ENCODE data around the gene PRRX2.

PRRX2 gene

GRCh38 chr9:129671065-129671464 is 5.6 kb downstream of the PRRX2 start:
- Histone ChIP-seq H3K27ac (ENCODE audit: low read depth, low read length) (no peak overlapping the region), H3K4me3 (ENCODE audit: low read length) (no peak overlapping the region), H3K9ac (ENCODE audit: low read depth, low read length) (no peak overlapping the region), H3K36me3 (ENCODE audit: insufficient read depth, low read length) (no peaks in the 10 kb centered on the region), H3K4me1 (ENCODE audit: insufficient read depth, low read length) (no peaks in the 10 kb centered on the region), H3K27me3 (ENCODE audit: insufficient read depth, low read length) (peaks cover 9% of the 10 kb centered on the region), H3K9me3 (ENCODE audit: insufficient read depth, low read depth, low read length) (no peaks in the 10 kb centered on the region)
- 79% methylated on average over 9 of the region's 9 CpGs for WGBS

DNA sequence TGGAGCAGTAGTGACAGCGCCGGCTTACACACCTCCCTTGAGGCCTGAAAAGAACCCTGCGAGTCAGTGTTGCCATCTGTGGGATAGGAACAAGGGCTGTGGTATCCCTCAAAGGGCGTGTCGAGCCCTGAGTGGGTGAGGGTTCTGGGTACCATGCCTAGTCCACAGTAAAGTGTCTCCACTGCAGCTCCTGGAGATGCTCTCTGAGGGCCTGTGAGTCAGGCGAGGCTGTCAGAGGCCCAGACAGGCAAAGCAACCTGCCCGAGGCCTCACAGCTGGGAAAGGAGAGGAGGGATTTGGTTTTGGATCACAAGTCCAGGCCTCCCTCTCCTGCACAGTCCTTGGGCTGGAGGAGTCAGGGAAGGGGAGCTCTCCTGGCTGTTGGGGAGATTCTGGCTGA is 6.1 kb downstream of the PRRX2 start:
- Histone ChIP-seq H3K27ac (ENCODE audit: low read depth, low read length) (no peak overlapping the region), H3K27me3 (ENCODE audit: insufficient read depth, low read length) (peaks cover 4% of the 10 kb centered on the region; the same call in 1 of the 2 replicates), H3K9ac (ENCODE audit: low read depth, low read length) (no peak overlapping the region), H3K9me3 (ENCODE audit: insufficient read depth, low read depth, low read length) (no peaks in the 10 kb centered on the region), H3K4me3 (ENCODE audit: low read length) (no peak overlapping the region), H3K4me1 (ENCODE audit: insufficient read depth, low read length) (no peaks in the 10 kb centered on the region), H3K36me3 (ENCODE audit: insufficient read depth, low read length) (no peaks in the 10 kb centered on the region)
- WGBS: 82% methylated on average over 7 of the region's 7 CpGs

DNA sequence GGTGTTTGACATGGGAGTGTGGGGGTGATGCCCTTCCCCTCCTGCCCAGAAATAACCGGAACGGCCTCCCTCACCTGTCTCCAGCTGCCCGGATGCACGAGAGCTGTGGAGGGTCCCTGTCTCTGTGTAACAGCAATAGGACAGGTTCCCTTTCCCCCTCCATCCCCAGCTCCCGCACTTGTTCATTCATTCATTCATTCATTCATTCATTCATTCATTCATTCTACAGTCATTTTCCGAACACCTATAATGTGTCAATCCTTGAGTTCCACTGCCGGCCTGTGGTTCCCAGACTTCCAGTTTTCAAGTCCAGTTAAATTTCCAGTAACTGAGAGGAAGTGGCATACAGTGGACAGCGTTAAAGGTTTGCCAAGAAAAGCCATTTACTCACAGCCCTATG is 7.3 kb downstream of the PRRX2 start:
- Histone ChIP-seq H3K36me3 (ENCODE audit: insufficient read depth, low read length) (no peaks in the 10 kb centered on the region), H3K27ac (ENCODE audit: low read depth, low read length) (no peak overlapping the region), H3K4me1 (ENCODE audit: insufficient read depth, low read length) (no peaks in the 10 kb centered on the region), H3K27me3 (ENCODE audit: insufficient read depth, low read length) (no peaks in the 10 kb centered on the region), H3K4me3 (ENCODE audit: low read length) (no peak overlapping the region), H3K9me3 (ENCODE audit: insufficient read depth, low read depth, low read length) (no peaks in the 10 kb centered on the region), H3K9ac (ENCODE audit: low read depth, low read length) (no peak overlapping the region)
- 93% methylated on average over 8 of the region's 8 CpGs for WGBS

DNA sequence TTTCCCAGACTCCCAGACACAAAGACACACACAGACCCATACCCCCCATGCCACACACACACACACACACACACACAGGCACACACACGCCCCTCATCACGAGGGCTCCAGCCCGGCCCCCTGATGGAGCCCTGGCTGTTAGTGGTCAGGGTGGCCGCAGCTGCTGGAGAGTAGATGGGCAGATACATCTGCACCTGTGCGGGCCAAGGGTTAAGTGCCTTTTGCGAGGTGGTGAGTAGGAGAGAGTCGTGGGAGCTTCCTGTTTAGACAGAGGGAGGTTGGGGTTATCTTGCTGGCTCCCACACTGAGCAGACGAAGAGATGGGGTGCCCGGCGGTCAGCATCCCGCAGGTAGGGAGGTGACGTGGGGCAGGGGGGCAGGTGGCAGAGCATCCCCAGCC is 8.2 kb downstream of the PRRX2 start:
- Histone ChIP-seq H3K4me3 (ENCODE audit: low read length) (no peak overlapping the region), H3K4me1 (ENCODE audit: insufficient read depth, low read length) (no peaks in the 10 kb centered on the region), H3K36me3 (ENCODE audit: insufficient read depth, low read length) (no peaks in the 10 kb centered on the region), H3K27ac (ENCODE audit: low read depth, low read length) (no peak overlapping the region), H3K9ac (ENCODE audit: low read depth, low read length) (no peak overlapping the region), H3K9me3 (ENCODE audit: insufficient read depth, low read depth, low read length) (no peaks in the 10 kb centered on the region), H3K27me3 (ENCODE audit: insufficient read depth, low read length) (no peaks in the 10 kb centered on the region)
- 88% methylated on average over 12 of the region's 12 CpGs for WGBS

DNA sequence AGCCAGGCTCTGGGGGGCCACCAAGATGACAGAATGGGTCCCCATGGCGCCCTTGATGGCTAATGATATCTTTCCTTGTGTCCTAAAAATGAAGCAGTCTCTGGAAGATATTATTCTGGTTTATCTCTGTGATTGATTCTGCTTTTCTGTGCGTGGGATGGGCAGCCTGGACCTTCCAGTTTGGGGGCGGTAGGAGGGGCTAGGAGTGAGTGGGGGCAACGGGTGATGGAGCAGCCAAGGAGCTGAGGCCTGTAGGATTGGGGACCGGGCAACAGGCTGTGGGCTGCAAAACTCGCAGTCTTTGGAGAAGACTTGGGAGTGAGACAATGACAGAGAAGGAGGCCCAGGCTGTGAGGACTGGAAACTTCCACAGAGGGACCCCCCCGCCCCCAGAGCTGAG is 8.8 kb downstream of the PRRX2 start:
- H3K27ac ChIP-seq (ENCODE audit: low read depth, low read length): no peak overlapping the region
- no peak overlapping the region for H3K4me3 ChIP-seq (ENCODE audit: low read length)
- no peaks in the 10 kb centered on the region for H3K9me3 ChIP-seq (ENCODE audit: insufficient read depth, low read depth, low read length)
- WGBS: 90% methylated on average over 7 of the region's 7 CpGs
- no peaks in the 10 kb centered on the region for H3K4me1 ChIP-seq (ENCODE audit: insufficient read depth, low read length)
- H3K9ac ChIP-seq (ENCODE audit: low read depth, low read length): no peak overlapping the region
- no peaks in the 10 kb centered on the region for H3K36me3 ChIP-seq (ENCODE audit: insufficient read depth, low read length)
- H3K27me3 ChIP-seq (ENCODE audit: insufficient read depth, low read length): no peaks in the 10 kb centered on the region

DNA sequence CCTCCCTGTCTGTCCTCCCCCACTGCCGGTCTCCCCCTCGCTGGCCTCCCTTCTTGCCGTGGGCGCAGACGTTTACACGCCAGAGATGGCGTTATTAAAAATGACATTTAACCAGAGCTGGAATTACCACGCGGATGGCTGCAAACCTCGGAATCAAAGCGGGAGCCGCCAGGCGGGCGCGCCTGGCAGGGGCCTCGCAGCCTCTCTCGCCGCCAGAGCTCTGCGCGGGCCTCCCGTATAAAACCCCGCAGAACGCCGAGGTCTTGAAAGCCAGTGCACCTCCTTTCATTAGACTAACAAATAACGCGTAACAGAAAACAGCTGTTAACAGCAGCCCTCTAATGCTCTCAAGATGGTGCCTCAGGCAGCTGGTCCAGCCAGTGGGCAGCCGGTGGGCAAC is 10.2 kb downstream of the PRRX2 start:
- Histone ChIP-seq H3K4me1 (ENCODE audit: insufficient read depth, low read length) (no peaks in the 10 kb centered on the region), H3K36me3 (ENCODE audit: insufficient read depth, low read length) (no peaks in the 10 kb centered on the region), H3K4me3 (ENCODE audit: low read length) (no peak overlapping the region), H3K9me3 (ENCODE audit: insufficient read depth, low read depth, low read length) (no peaks in the 10 kb centered on the region), H3K9ac (ENCODE audit: low read depth, low read length) (no peak overlapping the region), H3K27me3 (ENCODE audit: insufficient read depth, low read length) (no peaks in the 10 kb centered on the region), H3K27ac (ENCODE audit: low read depth, low read length) (no peak overlapping the region)
- 93% methylated on average over 27 of the region's 27 CpGs for WGBS

DNA sequence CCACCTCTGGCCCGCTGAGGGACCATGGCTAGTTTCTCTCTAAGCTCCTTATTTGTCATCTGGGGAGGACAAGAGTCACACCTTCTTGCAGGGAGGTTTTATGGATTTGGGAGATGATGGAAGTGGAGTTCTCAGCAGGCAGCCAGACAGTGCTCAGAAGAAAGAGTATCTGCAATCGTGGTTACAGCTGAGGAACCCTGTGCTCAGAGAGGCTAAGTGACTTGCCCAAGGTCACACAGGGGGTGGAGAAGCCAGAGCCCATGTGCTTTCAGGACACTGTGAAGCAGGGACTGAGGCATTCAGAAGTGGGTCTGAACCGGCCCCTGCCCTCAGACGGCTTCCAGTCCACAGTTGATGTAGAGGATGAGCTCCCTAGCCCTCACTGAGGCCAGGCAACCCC is 10.8 kb downstream of the PRRX2 start:
- H3K4me3 ChIP-seq (ENCODE audit: low read length): no peak overlapping the region
- no peaks in the 10 kb centered on the region for H3K4me1 ChIP-seq (ENCODE audit: insufficient read depth, low read length)
- H3K9me3 ChIP-seq (ENCODE audit: insufficient read depth, low read depth, low read length): no peaks in the 10 kb centered on the region
- no peaks in the 10 kb centered on the region for H3K36me3 ChIP-seq (ENCODE audit: insufficient read depth, low read length)
- H3K27me3 ChIP-seq (ENCODE audit: insufficient read depth, low read length): no peaks in the 10 kb centered on the region
- 94% methylated on average over 4 of the region's 4 CpGs for WGBS
- no peak overlapping the region for H3K9ac ChIP-seq (ENCODE audit: low read depth, low read length)
- H3K27ac ChIP-seq (ENCODE audit: low read depth, low read length): no peak overlapping the region

DNA sequence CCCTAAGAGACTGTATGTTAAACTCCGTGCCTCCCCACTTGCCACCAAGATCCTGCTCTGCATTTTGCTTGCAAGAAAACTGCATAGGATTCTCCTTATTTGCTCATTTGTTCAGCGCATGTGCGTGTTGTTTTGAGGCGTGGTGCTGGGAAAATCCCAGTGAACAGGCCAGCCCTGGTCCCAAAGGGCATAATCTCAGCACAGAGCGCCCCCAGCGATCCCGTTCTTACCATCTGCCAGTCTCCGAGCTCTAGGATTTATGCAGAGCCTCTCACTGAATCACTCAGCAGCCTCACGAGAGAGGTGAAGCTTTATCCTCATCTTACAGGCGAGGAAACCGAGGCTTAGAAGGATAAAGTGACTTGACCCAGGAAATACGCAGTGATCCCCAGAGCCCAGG is 11.5 kb downstream of the PRRX2 start:
- H3K27me3 ChIP-seq (ENCODE audit: insufficient read depth, low read length): no peaks in the 10 kb centered on the region
- no peak overlapping the region for H3K9ac ChIP-seq (ENCODE audit: low read depth, low read length)
- no peak overlapping the region for H3K27ac ChIP-seq (ENCODE audit: low read depth, low read length)
- no peak overlapping the region for H3K4me3 ChIP-seq (ENCODE audit: low read length)
- no peaks in the 10 kb centered on the region for H3K36me3 ChIP-seq (ENCODE audit: insufficient read depth, low read length)
- WGBS: 76% methylated on average over 12 of the region's 12 CpGs
- no peaks in the 10 kb centered on the region for H3K4me1 ChIP-seq (ENCODE audit: insufficient read depth, low read length)
- H3K9me3 ChIP-seq (ENCODE audit: insufficient read depth, low read depth, low read length): no peaks in the 10 kb centered on the region

GRCh38 chr9:129677456-129677855 is 12.0 kb downstream of the PRRX2 start:
- no peaks in the 10 kb centered on the region for H3K36me3 ChIP-seq (ENCODE audit: insufficient read depth, low read length)
- H3K9ac ChIP-seq (ENCODE audit: low read depth, low read length): no peak overlapping the region
- no peak overlapping the region for H3K27ac ChIP-seq (ENCODE audit: low read depth, low read length)

DNA sequence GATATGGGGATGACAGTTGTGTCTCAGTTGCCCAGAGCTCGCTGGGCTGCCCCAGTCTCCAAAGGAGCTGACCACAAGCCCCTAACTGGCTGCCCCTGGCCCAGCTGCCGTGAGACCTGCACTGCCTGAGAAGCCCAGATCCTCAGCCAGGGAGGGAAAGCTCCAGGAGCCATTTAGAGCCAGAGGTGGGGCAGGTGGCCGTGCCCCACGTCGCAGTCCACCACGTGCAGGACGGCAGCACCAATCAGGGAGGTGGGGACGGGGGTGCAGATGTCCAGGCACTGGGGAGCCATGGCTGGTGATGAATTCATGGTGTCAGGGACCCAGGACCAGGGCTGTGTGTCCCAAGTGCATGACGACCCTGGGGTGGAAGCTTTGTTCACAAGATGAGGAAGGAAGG is 13.4 kb downstream of the PRRX2 start:
- WGBS: 90% methylated on average over 9 of the region's 9 CpGs

More at GRCh38 chr9:129677456-129677855, 12.0 kb downstream of the PRRX2 start:
- H3K27me3 ChIP-seq (ENCODE audit: insufficient read depth, low read length): no peaks in the 10 kb centered on the region
- H3K4me3 ChIP-seq (ENCODE audit: low read length): no peak overlapping the region
- H3K4me1 ChIP-seq (ENCODE audit: insufficient read depth, low read length): no peaks in the 10 kb centered on the region
- H3K9me3 ChIP-seq (ENCODE audit: insufficient read depth, low read depth, low read length): no peaks in the 10 kb centered on the region
- WGBS: 59% methylated on average over 9 of the region's 9 CpGs

DNA sequence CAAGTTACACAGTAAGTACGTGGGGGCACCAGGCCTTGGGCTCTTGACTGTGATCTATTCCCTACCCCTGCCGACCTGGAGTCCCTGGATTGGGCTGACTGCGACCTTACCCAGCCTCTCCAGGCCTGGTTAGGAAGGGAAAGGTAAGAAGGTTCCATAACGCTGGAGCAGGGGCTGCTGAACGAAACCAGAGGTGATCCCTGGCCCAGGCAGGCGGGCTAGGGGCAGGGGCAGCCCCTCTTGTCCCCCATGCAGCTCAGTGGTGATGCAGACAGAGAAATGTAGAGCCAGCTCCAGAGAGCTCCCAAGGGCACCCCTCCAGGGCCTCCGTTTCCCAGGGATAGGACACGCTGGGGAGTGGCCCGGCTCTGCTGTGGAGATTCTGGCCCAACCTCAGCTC is 14.1 kb downstream of the PRRX2 start:
- Histone ChIP-seq H3K9ac (ENCODE audit: low read depth, low read length) (no peak overlapping the region), H3K27ac (ENCODE audit: low read depth, low read length) (no peak overlapping the region), H3K9me3 (ENCODE audit: insufficient read depth, low read depth, low read length) (no peaks in the 10 kb centered on the region), H3K36me3 (ENCODE audit: insufficient read depth, low read length) (no peaks in the 10 kb centered on the region), H3K4me1 (ENCODE audit: insufficient read depth, low read length) (no peaks in the 10 kb centered on the region), H3K27me3 (ENCODE audit: insufficient read depth, low read length) (no peaks in the 10 kb centered on the region), H3K4me3 (ENCODE audit: low read length) (no peak overlapping the region)
- WGBS: 88% methylated on average over 9 of the region's 9 CpGs

More for the DNA sequence above, 13.4 kb downstream of the PRRX2 start:
- Histone ChIP-seq H3K9me3 (ENCODE audit: insufficient read depth, low read depth, low read length) (no peaks in the 10 kb centered on the region), H3K9ac (ENCODE audit: low read depth, low read length) (no peak overlapping the region), H3K27ac (ENCODE audit: low read depth, low read length) (no peak overlapping the region), H3K27me3 (ENCODE audit: insufficient read depth, low read length) (no peaks in the 10 kb centered on the region), H3K36me3 (ENCODE audit: insufficient read depth, low read length) (no peaks in the 10 kb centered on the region), H3K4me1 (ENCODE audit: insufficient read depth, low read length) (no peaks in the 10 kb centered on the region), H3K4me3 (ENCODE audit: low read length) (no peak overlapping the region)

- no peak overlapping the region for H3K9ac ChIP-seq (ENCODE audit: low read depth, low read length)
- H3K27ac ChIP-seq (ENCODE audit: low read depth, low read length): no peak overlapping the region
- H3K4me1 ChIP-seq (ENCODE audit: insufficient read depth, low read length): no peaks in the 10 kb centered on the region
- 91% methylated on average over 11 of the region's 11 CpGs for WGBS
- no peaks in the 10 kb centered on the region for H3K36me3 ChIP-seq (ENCODE audit: insufficient read depth, low read length)
- H3K27me3 ChIP-seq (ENCODE audit: insufficient read depth, low read length): no peaks in the 10 kb centered on the region
- no peaks in the 10 kb centered on the region for H3K9me3 ChIP-seq (ENCODE audit: insufficient read depth, low read depth, low read length)
- H3K4me3 ChIP-seq (ENCODE audit: low read length): no peak overlapping the region
Measured at GRCh38 chr9:129681924-129682323, 16.5 kb downstream of the PRRX2 start.
